GM12878 (cell line): ENCODE measurements around the gene HCN3. TPM values are rescaled to one million over a fixed set of nuclear protein-coding genes. Genes with fewer than 3 reads are reported as not detected.

ENCODE experiments used
- ATAC-seq: fragments of 200-7000 bp; cut with Tn5 transposase; 3 replicates; pipeline ENCODE4 v1.9.1; 2020; ENCODE audit warnings: mild to moderate bottlenecking, moderate library complexity
- BruUV-seq: library from RNA; stranded (reverse); fragments of 400-500 nt; replicated peaks from 2 replicates; lab custom pipeline; 2021; lab: Mats Ljungman, UMichigan
- CTCF ChIA-PET: fragments of 300-600 bp; sonication (Branson Sonifier 250); formaldehyde crosslinking; extraction: SDS; loops from one replicate; lab custom pipeline; 2021; ENCODE audit warnings: inconsistent platforms; lab: Yijun Ruan, JAX
- POLR2A ChIA-PET: fragments of 350-600 bp; formaldehyde crosslinking; extraction: SDS; loops from one replicate; lab custom pipeline; 2021; ENCODE audit warnings: inconsistent platforms; lab: Charles Lee
- RAD21 ChIA-PET: fragments of 300-600 bp; sonication (Branson Sonifier 250); formaldehyde crosslinking; loops from one replicate; lab custom pipeline; 2023; ENCODE audit warnings: antibody characterized with exemption; ENCODE audit not compliant: unreplicated experiment; lab: Charles Lee
- SMC1A ChIA-PET: fragments of 300-600 bp; sonication (Branson Sonifier 250); formaldehyde crosslinking; loops from one replicate; lab custom pipeline; 2023; ENCODE audit not compliant: unreplicated experiment, uncharacterized antibody; lab: Charles Lee
- DNase-seq: peaks from one replicate; pipeline ENCODE4 v3.0.0-alpha.2; 2011; ENCODE audit warnings: low read depth, low spot score
- FAIRE-seq: peaks from 3 replicates; lab custom pipeline; 2011; peaks lifted over from hg19 to GRCh38; lab: Jason Lieb, UNC
- H2AFZ ChIP-seq: 2 replicates; pipeline ENCODE4 v1.6.0; 2011; ENCODE audit warnings: low read depth, low read length, control low read depth; ENCODE audit not compliant: control insufficient read depth
- H3K27ac ChIP-seq: 2 replicates; pipeline ENCODE4 v1.5.1; 2011; ENCODE audit warnings: control low read depth; ENCODE audit not compliant: control insufficient read depth, insufficient read depth
- H3K27me3 ChIP-seq, 2 experiments: replicated peaks in 1 of 2; 2 replicates each; pipeline versions ENCODE4 v1.6.0 to v1.6.1; 2011; ENCODE audit warnings: low read length in 1 of 2; ENCODE audit not compliant: control insufficient read depth in 2 of 2, insufficient read depth in 2 of 2
- H3K36me3 ChIP-seq, 2 experiments: 2 replicates each; pipeline ENCODE4 v1.5.1; 2011; ENCODE audit warnings: low read length in 1 of 2; ENCODE audit not compliant: control insufficient read depth in 2 of 2, insufficient read depth in 2 of 2
- H3K4me1 ChIP-seq: 2 replicates; pipeline ENCODE4 v1.6.1; 2011; ENCODE audit warnings: mild to moderate bottlenecking, low read length, moderate library complexity, mixed read lengths; ENCODE audit not compliant: control insufficient read depth, insufficient read depth
- H3K4me2 ChIP-seq: 2 replicates; pipeline ENCODE4 v1.6.0; 2011; ENCODE audit warnings: control low read depth; ENCODE audit not compliant: control insufficient read depth, insufficient read depth
- H3K4me3 ChIP-seq: fragments of 200-600 bp; sonication (generic); 2 replicates; pipeline ENCODE4 v1.5.1; 2016
- H3K79me2 ChIP-seq: 2 replicates; pipeline ENCODE4 v1.6.0; 2011; ENCODE audit warnings: low read length; ENCODE audit not compliant: control insufficient read depth, insufficient read depth
- H3K9ac ChIP-seq: 2 replicates; pipeline ENCODE4 v1.8.0; 2011; ENCODE audit warnings: low read length, control low read depth, mixed read lengths; ENCODE audit not compliant: control insufficient read depth, insufficient read depth
- H3K9me3 ChIP-seq: replicated peaks from 3 replicates; pipeline ENCODE4 v1.5.1; 2011; ENCODE audit warnings: mild to moderate bottlenecking, low read length; ENCODE audit not compliant: control insufficient read depth, insufficient read depth
- H4K20me1 ChIP-seq: 2 replicates; pipeline ENCODE4 v1.6.0; 2011; ENCODE audit not compliant: control insufficient read depth, insufficient read depth
- BACH1 ChIP-seq: fragments of 450-650 bp; IDR thresholded peaks from 2 replicates; pipeline ENCODE4 v1.6.1; 2017; ENCODE audit warnings: mild to moderate bottlenecking, borderline replicate concordance
- BMI1 ChIP-seq: fragments of 450-650 bp; IDR thresholded peaks from 2 replicates; pipeline ENCODE4 v1.6.1; 2016; ENCODE audit warnings: mild to moderate bottlenecking, moderate library complexity, borderline replicate concordance
- CREB1 ChIP-seq: IDR thresholded peaks from 2 replicates; pipeline ENCODE4 v1.6.1; 2012; ENCODE audit warnings: low read depth, mild to moderate bottlenecking, inconsistent platforms
- EGR1 ChIP-seq, 2 experiments: IDR thresholded peaks; 1 replicate in 1 of 2; 2 replicates in 1 of 2; pipeline ENCODE4 v1.6.1; 2011 to 2012; ENCODE audit warnings: low read depth in 2 of 2, low read length in 2 of 2, borderline replicate concordance in 1 of 2, mild to moderate bottlenecking in 1 of 2, moderate library complexity in 1 of 2
- FOXM1 ChIP-seq: IDR thresholded peaks from 2 replicates; pipeline ENCODE4 v1.6.1; 2012; ENCODE audit warnings: low read depth, mild to moderate bottlenecking, inconsistent platforms, low read length, moderate library complexity
- GATAD2B ChIP-seq: fragments of 450-650 bp; conservative IDR thresholded peaks from 2 replicates; pipeline ENCODE4 v1.6.1; 2017; ENCODE audit warnings: low read depth, mild to moderate bottlenecking, moderate library complexity
- LARP7 ChIP-seq: fragments of 450-650 bp; IDR thresholded peaks from 2 replicates; pipeline ENCODE4 v1.6.1; 2017; ENCODE audit warnings: mild to moderate bottlenecking
- MEF2A ChIP-seq: IDR thresholded peaks from 2 replicates; pipeline ENCODE4 v1.6.1; 2011; ENCODE audit warnings: low read depth, mild to moderate bottlenecking, low read length, moderate library complexity; ENCODE audit not compliant: insufficient read depth
- MTA3 ChIP-seq: IDR thresholded peaks from 2 replicates; pipeline ENCODE4 v1.6.1; 2012; ENCODE audit warnings: low read length, inconsistent platforms, borderline replicate concordance
- NFIC ChIP-seq: IDR thresholded peaks from 2 replicates; pipeline ENCODE4 v1.6.1; 2012; ENCODE audit warnings: low read depth, mild to moderate bottlenecking, inconsistent platforms, low read length, moderate library complexity
- PML ChIP-seq: IDR thresholded peaks from 2 replicates; pipeline ENCODE4 v1.6.1; 2012; ENCODE audit warnings: low read length, inconsistent platforms
- POLR2AphosphoS5 ChIP-seq: IDR thresholded peaks from 2 replicates; pipeline ENCODE4 v1.6.1; 2011; ENCODE audit warnings: mild to moderate bottlenecking, low read length, inconsistent platforms
- RAD51 ChIP-seq: fragments of 450-650 bp; IDR thresholded peaks from 2 replicates; pipeline ENCODE4 v1.6.1; 2016; ENCODE audit warnings: moderate library complexity, mild to moderate bottlenecking, inconsistent platforms
- REST ChIP-seq: IDR thresholded peaks from 2 replicates; pipeline ENCODE4 v1.6.1; 2012; ENCODE audit warnings: mild to moderate bottlenecking, low read depth, low read length
- SIN3A ChIP-seq: IDR thresholded peaks from 2 replicates; pipeline ENCODE4 v1.6.1; 2012; ENCODE audit warnings: low read depth, low read length, improper control_type of control experiment
- STAT1 ChIP-seq: fragments of 450-650 bp; conservative IDR thresholded peaks from 2 replicates; pipeline ENCODE4 v1.6.1; 2014; ENCODE audit warnings: antibody characterized with exemption, mild to moderate bottlenecking
- ZNF384 ChIP-seq: IDR thresholded peaks from 2 replicates; pipeline ENCODE4 v1.6.1; 2012; ENCODE audit warnings: low read depth, mild to moderate bottlenecking, low read length, improper control_type of control experiment, borderline replicate concordance
- ZNF622 ChIP-seq: fragments of 450-650 bp; IDR thresholded peaks from 2 replicates; pipeline ENCODE4 v1.6.1; 2017; ENCODE audit warnings: mild to moderate bottlenecking, inconsistent platforms
- ZSCAN29 ChIP-seq: fragments of 450-650 bp; IDR thresholded peaks from 2 replicates; pipeline ENCODE4 v1.6.1; 2017; ENCODE audit warnings: mild to moderate bottlenecking, moderate library complexity
- WGBS: methylation state at CpG from one replicate; pipeline ENCODE4 v1.1.6; 2016; ENCODE audit warnings: low lambda C conversion rate; ENCODE audit not compliant: insufficient replicate concordance, insufficient coverage; ENCODE audit errors: missing lambda C conversion rate; 5-methylcytosine and 5-hydroxymethylcytosine counted together
- in situ Hi-C: fragments of 300-500 bp; cut with MboI; formaldehyde crosslinking; loops from 9 replicates; pipeline ENCODE4 v1.14.3; 2018; ENCODE audit warnings: mixed read lengths
- intact Hi-C: fragments of 100-400 bp; cut with micrococcal nuclease; formaldehyde crosslinking; loops from one replicate; pipeline ENCODE4 v1.14.2; 2022; ENCODE audit not compliant: unreplicated experiment
- polyA plus RNA-seq, 11 experiments: library from polyadenylated mRNA; depleted of rRNA in 4 of 11; unstranded in 6 of 11; stranded (reverse) in 5 of 11; fragments of >200 nt; fragmentation: Nextera tagmentation in 4 of 11; fragmentation: Illumina TruSeq in 1 of 11; extraction: Ambion mirVana in 4 of 11; extraction: Trizol in 1 of 11; gene quantifications; 1 replicate in 1 of 11; 2 replicates in 10 of 11; pipeline versions ENCODE4 v1.2.1 to v1.2.3, GENCODE V29; 2011 to 2016; ENCODE audit warnings: inconsistent platforms in 2 of 11, missing spikeins in 2 of 11, low read depth in 1 of 11
- total RNA-seq, 4 experiments: library from RNA; depleted of rRNA in 3 of 4; stranded (reverse); fragments of >200 nt in 3 of 4; fragmentation: Illumina TruSeq in 1 of 4; extraction: Trizol in 1 of 4; gene quantifications; 2 replicates each; pipeline versions ENCODE4 v1.2.1 to v1.2.3, GENCODE V29; 2013 to 2021
- TF ChIP-seq, protein P1 (sequence below): IDR thresholded peaks from 2 replicates; pipeline ENCODE4 v1.6.1; 2012; ENCODE audit warnings: low read depth, low read length, improper control_type of control experiment

HCN3 gene
- total and polyA plus RNA-seq, 10 of the 15 experiments (the other 5 are each of a cell fraction or from before 2014, with no cell fraction given): 0.08 to 4.1 (median 1.8) TPM

- TF ChIP-seq, protein P1, sequence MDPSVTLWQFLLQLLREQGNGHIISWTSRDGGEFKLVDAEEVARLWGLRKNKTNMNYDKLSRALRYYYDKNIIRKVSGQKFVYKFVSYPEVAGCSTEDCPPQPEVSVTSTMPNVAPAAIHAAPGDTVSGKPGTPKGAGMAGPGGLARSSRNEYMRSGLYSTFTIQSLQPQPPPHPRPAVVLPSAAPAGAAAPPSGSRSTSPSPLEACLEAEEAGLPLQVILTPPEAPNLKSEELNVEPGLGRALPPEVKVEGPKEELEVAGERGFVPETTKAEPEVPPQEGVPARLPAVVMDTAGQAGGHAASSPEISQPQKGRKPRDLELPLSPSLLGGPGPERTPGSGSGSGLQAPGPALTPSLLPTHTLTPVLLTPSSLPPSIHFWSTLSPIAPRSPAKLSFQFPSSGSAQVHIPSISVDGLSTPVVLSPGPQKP: no peak
- TF ChIP-seq ZNF622 (no peak), POLR2AphosphoS5 (no peak), SIN3A (no peak), LARP7 (no peak), BMI1 (no peak), RAD51 (no peak)
These were observed 22.8 kb downstream of the HCN3 start (continued) for GRCh38 chr1:155300024-155300423.

GRCh38 chr1:155300553-155301329 is 23.5 kb downstream of the HCN3 start:
- H3K27me3 ChIP-seq: no peaks in the 10 kb centered on the region
- no peak overlapping the region for H3K27ac ChIP-seq
- ATAC-seq (no peak), DNase-seq (no peak), FAIRE-seq (no peak)
- WGBS: 50% methylated on average over 9 of the region's 9 CpGs
- no peak overlapping the region for H2AFZ ChIP-seq
- H3K36me3 ChIP-seq: no peaks in the 10 kb centered on the region
- ChIA-PET CTCF (interaction anchor here (1.2 to 2.3 kb wide), 2 partner anchors 48 to 50 kb away, joined by 3 to 9 read pairs; no protein-coding TSS in a partner anchor), RAD21 (interaction anchor here (0.8 kb wide), 1 partner anchor 49 kb away, joined by 3 read pairs; no protein-coding TSS in a partner anchor), POLR2A (interaction anchor here (0.6 to 1.5 kb wide), 3 partner anchors 11 to 61 kb away, joined by 3 to 5 read pairs (median 4); no protein-coding TSS in a partner anchor), SMC1A (interaction anchor here (1.4 kb wide), 1 partner anchor 22 kb away, joined by 3 read pairs; no protein-coding TSS in a partner anchor)
- BruUV-seq: no TSS peak
- no peak overlapping the region for H3K9ac ChIP-seq
- no peak overlapping the region for H3K4me3 ChIP-seq
- H3K9me3 ChIP-seq: no peaks in the 10 kb centered on the region
- H3K79me2 ChIP-seq: no peaks in the 10 kb centered on the region
- H3K4me2 ChIP-seq: no peak overlapping the region
- intact Hi-C loops: no loop called here
- in situ Hi-C loops: no loop called here
- H3K4me1 ChIP-seq: peaks cover 3% of the 10 kb centered on the region; the same call in 1 of the 2 replicates
- H4K20me1 ChIP-seq: no peaks in the 10 kb centered on the region
- TF ChIP-seq PML (no peak), NFIC (no peak), CREB1 (no peak), BACH1 (no peak), REST (no peak), FOXM1 (no peak), GATAD2B (no peak), STAT1 (no peak), MTA3 (no peak), ZSCAN29 (no peak), ZNF384 (no peak), EGR1 (IDR thresholded peaks at IDR 0.05; ENCODE audit: borderline replicate concordance in 1 of 2, low read depth in 2 of 2, low read length in 2 of 2) (no peak), MEF2A (no peak)
